ENCODE results near the gene SUSD3. TPM values are rescaled to one million over a fixed set of nuclear protein-coding genes. Genes with fewer than 3 reads are reported as not detected.
A peak's percentile ranks its signal among the peaks of the same experiment; 100 is the strongest.

The SUSD3 gene
- total and polyA plus RNA-seq, 10 of the 15 experiments (the other 5 are each of a cell fraction or from before 2014, with no cell fraction given), result 2.5 to 92.0 (median 31.1) TPM

GRCh38 chr9:93091056-93091452 lies 32.6 kb downstream of the SUSD3 start:
- SMC1A ChIA-PET (ENCODE audit: uncharacterized antibody, unreplicated experiment), result interaction anchor here (3.1 kb wide), 1 partner anchor 31 kb away, joined by 14 read pairs; no protein-coding TSS in a partner anchor
- peaks cover 45% of the 10 kb centered on the region for H3K4me1 ChIP-seq (ENCODE audit: control insufficient read depth, insufficient read depth, low read length)
- in situ Hi-C loops (cut with MboI), result no loop called here
- TF ChIP-seq, protein P1, sequence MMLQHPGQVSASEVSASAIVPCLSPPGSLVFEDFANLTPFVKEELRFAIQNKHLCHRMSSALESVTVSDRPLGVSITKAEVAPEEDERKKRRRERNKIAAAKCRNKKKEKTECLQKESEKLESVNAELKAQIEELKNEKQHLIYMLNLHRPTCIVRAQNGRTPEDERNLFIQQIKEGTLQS (IDR thresholded peaks at IDR 0.05; ENCODE audit: borderline replicate concordance, extremely low read depth, low read depth, low read length), result no peak
- TF ChIP-seq HCFC1 (IDR thresholded peaks at IDR 0.05; ENCODE audit: low read length) (no peak), MYB (IDR thresholded peaks at IDR 0.05; ENCODE audit: borderline replicate concordance, low read depth, low read length) (no peak), NRF1 (conservative IDR thresholded peaks at IDR 0.05; ENCODE audit: low read depth, low read length) (no peak), CREB1 (IDR thresholded peaks at IDR 0.05; ENCODE audit: low read depth) (no peak), TCF12 (IDR thresholded peaks at IDR 0.05; ENCODE audit: low read depth, low read length) (no peak), NR2C2 (IDR thresholded peaks at IDR 0.05; ENCODE audit: borderline replicate concordance, control insufficient read depth, insufficient read length, low read depth) (no peak), ZBTB11 (CRISPR knock-in tag; IDR thresholded peaks at IDR 0.05) (no peak), PBX3 (IDR thresholded peaks at IDR 0.05; ENCODE audit: insufficient replicate concordance, low read depth, low read length) (no peak)
- TF ChIP-seq, protein P2, sequence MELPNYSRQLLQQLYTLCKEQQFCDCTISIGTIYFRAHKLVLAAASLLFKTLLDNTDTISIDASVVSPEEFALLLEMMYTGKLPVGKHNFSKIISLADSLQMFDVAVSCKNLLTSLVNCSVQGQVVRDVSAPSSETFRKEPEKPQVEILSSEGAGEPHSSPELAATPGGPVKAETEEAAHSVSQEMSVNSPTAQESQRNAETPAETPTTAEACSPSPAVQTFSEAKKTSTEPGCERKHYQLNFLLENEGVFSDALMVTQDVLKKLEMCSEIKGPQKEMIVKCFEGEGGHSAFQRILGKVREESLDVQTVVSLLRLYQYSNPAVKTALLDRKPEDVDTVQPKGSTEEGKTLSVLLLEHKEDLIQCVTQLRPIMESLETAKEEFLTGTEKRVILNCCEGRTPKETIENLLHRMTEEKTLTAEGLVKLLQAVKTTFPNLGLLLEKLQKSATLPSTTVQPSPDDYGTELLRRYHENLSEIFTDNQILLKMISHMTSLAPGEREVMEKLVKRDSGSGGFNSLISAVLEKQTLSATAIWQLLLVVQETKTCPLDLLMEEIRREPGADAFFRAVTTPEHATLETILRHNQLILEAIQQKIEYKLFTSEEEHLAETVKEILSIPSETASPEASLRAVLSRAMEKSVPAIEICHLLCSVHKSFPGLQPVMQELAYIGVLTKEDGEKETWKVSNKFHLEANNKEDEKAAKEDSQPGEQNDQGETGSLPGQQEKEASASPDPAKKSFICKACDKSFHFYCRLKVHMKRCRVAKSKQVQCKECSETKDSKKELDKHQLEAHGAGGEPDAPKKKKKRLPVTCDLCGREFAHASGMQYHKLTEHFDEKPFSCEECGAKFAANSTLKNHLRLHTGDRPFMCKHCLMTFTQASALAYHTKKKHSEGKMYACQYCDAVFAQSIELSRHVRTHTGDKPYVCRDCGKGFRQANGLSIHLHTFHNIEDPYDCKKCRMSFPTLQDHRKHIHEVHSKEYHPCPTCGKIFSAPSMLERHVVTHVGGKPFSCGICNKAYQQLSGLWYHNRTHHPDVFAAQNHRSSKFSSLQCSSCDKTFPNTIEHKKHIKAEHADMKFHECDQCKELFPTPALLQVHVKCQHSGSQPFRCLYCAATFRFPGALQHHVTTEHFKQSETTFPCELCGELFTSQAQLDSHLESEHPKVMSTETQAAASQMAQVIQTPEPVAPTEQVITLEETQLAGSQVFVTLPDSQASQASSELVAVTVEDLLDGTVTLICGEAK (IDR thresholded peaks at IDR 0.05; ENCODE audit: borderline replicate concordance), result no peak

More at GRCh38 chr9:93091056-93091452, 32.6 kb downstream of the SUSD3 start:
- Histone ChIP-seq H3K27me3 (replicated peaks in 1 of 2; ENCODE audit: control insufficient read depth in 2 of 2, insufficient read depth in 2 of 2, low read length in 1 of 2) (no peaks in the 10 kb centered on the region), H3K9me3 (replicated peaks; ENCODE audit: control insufficient read depth, insufficient read depth, low read length) (peaks cover 9% of the 10 kb centered on the region), H3K4me3 (peak overlapping the region; percentile 10; the same call in 1 of the 2 replicates), H3K36me3 (ENCODE audit: control insufficient read depth in 2 of 2, insufficient read depth in 2 of 2, low read length in 1 of 2) (peaks cover 0 to 5% of the 10 kb centered on the region in 2 experiments; a peak in 1 of 4 replicates), H3K79me2 (ENCODE audit: control insufficient read depth, insufficient read depth, low read length) (no peaks in the 10 kb centered on the region; the same call in 1 of the 2 replicates), H3K4me2 (ENCODE audit: control insufficient read depth, insufficient read depth) (peak overlapping the region; percentile 95; the same call in 1 of the 2 replicates), H2AFZ (ENCODE audit: control insufficient read depth, low read depth, low read length) (no peak overlapping the region), H3K27ac (ENCODE audit: control insufficient read depth, insufficient read depth) (peak overlapping the region; percentile 70), H4K20me1 (ENCODE audit: control insufficient read depth, insufficient read depth) (no peaks in the 10 kb centered on the region), H3K9ac (ENCODE audit: control insufficient read depth, insufficient read depth, low read length) (no peak overlapping the region)
- no peak for DNase-seq (ENCODE audit: low read depth, low spot score)
- BruUV-seq (replicated peaks), result no TSS peak
- CTCF ChIA-PET, result interaction anchor here (1.2 to 1.9 kb wide), 2 partner anchors 18 to 26 kb away, joined by 4 to 10 read pairs; no protein-coding TSS in a partner anchor
- POLR2A ChIA-PET, result interaction anchor here (0.6 to 3.3 kb wide), 7 partner anchors 9 to 103 kb away, joined by 3 to 13 read pairs (median 3); no protein-coding TSS in a partner anchor
- ATAC-seq, result no peak
- RAD21 ChIA-PET (ENCODE audit: unreplicated experiment), result no interaction called here
- 90% methylated on average over 4 of the region's 4 CpGs for WGBS (ENCODE audit: insufficient coverage, insufficient replicate concordance, low lambda C conversion rate, missing lambda C conversion rate)
- no peak for FAIRE-seq
- intact Hi-C loops (cut with micrococcal nuclease; ENCODE audit: unreplicated experiment), result loop anchor here (5.0 kb wide), 1 partner anchor 89 kb away; no protein-coding TSS in a partner anchor
